Bronchial epithelial cell (primary cell): Measurements from ENCODE around the gene PTPRN2. TPM values are rescaled to one million over a fixed set of nuclear protein-coding genes. Genes with fewer than 3 reads are reported as not detected.
"Not testable (repeated sequence)": the region's sequence is repeated elsewhere in the genome, so short reads cannot be mapped to it uniquely, and the experiment has no call there.

Source experiments
- DNase-seq: peaks from one replicate; pipeline ENCODE4 v3.0.0-alpha.2; 2010; ENCODE audit warnings: low read depth
- FAIRE-seq: peaks from 2 replicates; lab custom pipeline; 2011; peaks lifted over from hg19 to GRCh38; lab: Jason Lieb, UNC
- H3K27me3 ChIP-seq: 2 replicates; pipeline ENCODE4 v1.5.1; 2011; ENCODE audit warnings: low read length; ENCODE audit not compliant: control insufficient read depth, insufficient read depth
- H3K36me3 ChIP-seq: 2 replicates; pipeline ENCODE4 v1.5.1; 2011; ENCODE audit warnings: low read length; ENCODE audit not compliant: control insufficient read depth, insufficient read depth
- H3K4me3 ChIP-seq: 2 replicates; pipeline ENCODE4 v1.5.1; 2011; ENCODE audit warnings: mild to moderate bottlenecking, low read depth, low read length, control low read depth
- total RNA-seq: library from RNA; depleted of rRNA; stranded (reverse); fragments of >200 nt; gene quantifications from 2 replicates; pipeline ENCODE4 v1.2.1, GENCODE V29; 2014
- TF ChIP-seq, protein P1 (sequence below): IDR thresholded peaks from 2 replicates; pipeline ENCODE4 v1.5.1; 2011; ENCODE audit warnings: mild to moderate bottlenecking, moderate library complexity, low read length, control low read depth, inconsistent platforms; ENCODE audit not compliant: insufficient read depth, severe bottlenecking

The PTPRN2 gene
- total RNA-seq, 1 donor from 2014 or later, result 1.1 TPM

DNA sequence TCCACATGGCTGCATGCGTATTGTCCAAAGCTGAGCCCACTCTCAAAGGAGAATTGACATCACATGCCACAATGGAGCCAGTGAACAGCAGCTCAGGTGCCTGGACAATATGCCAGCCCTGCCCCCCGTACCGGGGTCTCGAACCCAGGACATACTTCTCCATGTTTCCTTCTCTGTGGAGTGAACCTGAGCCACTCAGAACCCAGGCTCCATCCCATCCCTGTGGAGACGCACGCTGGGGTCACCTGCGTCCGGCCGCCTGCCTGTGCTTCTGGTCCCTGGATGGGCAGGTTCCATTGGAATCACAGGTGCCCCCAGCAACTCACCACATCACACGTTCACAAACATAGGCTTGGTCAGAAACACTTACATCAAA is 1021.0 kb downstream of the PTPRN2 start:
- no peak overlapping the region for H3K4me3 ChIP-seq
- DNase-seq (no peak), FAIRE-seq (peak; percentile 13)
- no peaks in the 10 kb centered on the region for H3K27me3 ChIP-seq
- H3K36me3 ChIP-seq, result no peaks in the 10 kb centered on the region
- TF ChIP-seq, protein P1, sequence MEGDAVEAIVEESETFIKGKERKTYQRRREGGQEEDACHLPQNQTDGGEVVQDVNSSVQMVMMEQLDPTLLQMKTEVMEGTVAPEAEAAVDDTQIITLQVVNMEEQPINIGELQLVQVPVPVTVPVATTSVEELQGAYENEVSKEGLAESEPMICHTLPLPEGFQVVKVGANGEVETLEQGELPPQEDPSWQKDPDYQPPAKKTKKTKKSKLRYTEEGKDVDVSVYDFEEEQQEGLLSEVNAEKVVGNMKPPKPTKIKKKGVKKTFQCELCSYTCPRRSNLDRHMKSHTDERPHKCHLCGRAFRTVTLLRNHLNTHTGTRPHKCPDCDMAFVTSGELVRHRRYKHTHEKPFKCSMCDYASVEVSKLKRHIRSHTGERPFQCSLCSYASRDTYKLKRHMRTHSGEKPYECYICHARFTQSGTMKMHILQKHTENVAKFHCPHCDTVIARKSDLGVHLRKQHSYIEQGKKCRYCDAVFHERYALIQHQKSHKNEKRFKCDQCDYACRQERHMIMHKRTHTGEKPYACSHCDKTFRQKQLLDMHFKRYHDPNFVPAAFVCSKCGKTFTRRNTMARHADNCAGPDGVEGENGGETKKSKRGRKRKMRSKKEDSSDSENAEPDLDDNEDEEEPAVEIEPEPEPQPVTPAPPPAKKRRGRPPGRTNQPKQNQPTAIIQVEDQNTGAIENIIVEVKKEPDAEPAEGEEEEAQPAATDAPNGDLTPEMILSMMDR, result no peak

DNA sequence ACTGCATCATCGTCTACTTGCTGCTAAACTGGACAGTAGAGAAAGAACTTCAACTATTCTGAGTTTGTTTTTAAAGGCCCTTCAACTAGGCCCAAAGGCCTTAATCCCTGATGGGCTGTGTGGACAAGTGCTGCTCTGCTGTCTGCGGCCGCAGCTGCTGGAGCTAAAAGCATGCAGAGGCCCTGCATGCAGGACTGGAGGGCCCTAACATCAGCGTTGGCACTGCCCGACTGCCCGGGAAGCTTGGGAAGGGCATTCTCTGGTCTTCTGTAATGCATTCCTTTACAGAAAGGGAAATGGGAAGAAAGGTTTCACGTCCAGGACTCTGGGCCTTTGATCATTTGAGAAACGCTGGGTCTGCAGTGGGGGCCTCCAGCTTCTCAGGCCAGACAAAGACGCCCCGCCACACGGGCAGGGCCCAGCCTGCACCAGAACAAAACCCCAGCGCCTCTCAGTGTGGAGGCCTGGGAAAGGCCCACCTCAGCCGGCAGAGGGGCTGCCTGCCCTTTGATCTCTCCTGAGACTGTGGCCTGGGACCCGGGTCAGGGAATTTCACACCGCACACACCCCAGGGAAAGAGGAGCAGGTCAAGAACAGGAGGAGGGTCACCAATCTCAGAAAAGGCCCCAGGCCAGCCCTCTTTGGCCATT is 1021.5 kb downstream of the PTPRN2 start:
- H3K4me3 ChIP-seq, result no peak overlapping the region
- no peaks in the 10 kb centered on the region for H3K36me3 ChIP-seq
- no peaks in the 10 kb centered on the region for H3K27me3 ChIP-seq
- TF ChIP-seq, protein P1, result no peak
- DNase-seq, result no peak
- no peak for FAIRE-seq

DNA sequence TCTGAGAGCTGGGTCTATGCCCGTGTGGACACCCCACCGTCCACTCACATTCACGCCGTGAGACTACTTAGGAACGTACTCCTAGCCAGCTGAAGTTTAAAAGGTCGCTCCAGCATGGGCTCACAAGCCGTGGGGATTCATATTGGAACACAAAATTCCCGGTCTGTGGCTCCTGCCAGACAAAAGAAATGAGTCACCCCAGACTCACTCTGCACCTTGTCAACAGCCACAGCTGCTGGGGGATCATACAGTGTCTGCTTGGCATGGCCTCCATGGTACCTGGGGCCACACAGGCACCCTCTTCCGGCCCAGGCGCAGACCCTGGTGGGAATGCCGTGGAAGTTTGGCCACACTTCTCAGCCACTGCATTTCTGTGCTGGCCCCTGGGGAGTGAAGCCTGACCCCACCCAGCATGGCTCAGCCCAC is 1022.4 kb downstream of the PTPRN2 start:
- Histone ChIP-seq H3K36me3 (no peaks in the 10 kb centered on the region), H3K27me3 (no peaks in the 10 kb centered on the region), H3K4me3 (no peak overlapping the region)
- TF ChIP-seq, protein P1, result no peak
- no peak for DNase-seq
- no peak for FAIRE-seq

DNA sequence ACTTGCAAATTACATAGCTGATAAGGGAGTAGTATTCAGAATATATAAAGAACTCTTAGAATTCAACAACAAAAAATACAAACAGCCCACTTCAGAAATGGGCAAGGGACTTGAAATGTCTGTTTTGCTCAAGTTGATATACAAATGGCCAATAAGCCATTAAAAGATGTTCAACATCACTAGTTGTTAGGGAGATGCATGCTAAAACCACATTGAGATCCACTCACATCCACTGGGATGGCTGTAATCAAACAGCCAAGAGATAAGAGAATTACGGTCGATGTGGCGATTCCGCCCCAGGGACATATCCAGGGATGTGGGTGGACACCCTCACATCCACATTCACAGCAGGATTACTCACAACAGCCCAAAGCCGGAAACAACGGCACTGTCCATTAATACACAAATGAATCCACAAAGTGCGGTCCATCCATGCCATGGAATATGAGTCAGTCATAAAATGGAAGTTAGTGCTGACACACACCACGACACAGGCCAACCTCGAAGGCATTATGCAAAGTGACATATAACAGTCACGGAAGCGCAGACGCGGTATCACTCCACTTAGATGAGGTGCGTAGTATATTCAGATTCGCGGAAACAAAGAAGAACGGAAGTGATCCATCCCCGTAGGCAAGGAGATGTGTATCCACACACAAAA is 1023.0 kb downstream of the PTPRN2 start:
- Histone ChIP-seq H3K27me3 (no peaks in the 10 kb centered on the region), H3K36me3 (no peaks in the 10 kb centered on the region), H3K4me3 (no peak overlapping the region)
- DNase-seq (no peak), FAIRE-seq (no peak)
- TF ChIP-seq, protein P1, result no peak

DNA sequence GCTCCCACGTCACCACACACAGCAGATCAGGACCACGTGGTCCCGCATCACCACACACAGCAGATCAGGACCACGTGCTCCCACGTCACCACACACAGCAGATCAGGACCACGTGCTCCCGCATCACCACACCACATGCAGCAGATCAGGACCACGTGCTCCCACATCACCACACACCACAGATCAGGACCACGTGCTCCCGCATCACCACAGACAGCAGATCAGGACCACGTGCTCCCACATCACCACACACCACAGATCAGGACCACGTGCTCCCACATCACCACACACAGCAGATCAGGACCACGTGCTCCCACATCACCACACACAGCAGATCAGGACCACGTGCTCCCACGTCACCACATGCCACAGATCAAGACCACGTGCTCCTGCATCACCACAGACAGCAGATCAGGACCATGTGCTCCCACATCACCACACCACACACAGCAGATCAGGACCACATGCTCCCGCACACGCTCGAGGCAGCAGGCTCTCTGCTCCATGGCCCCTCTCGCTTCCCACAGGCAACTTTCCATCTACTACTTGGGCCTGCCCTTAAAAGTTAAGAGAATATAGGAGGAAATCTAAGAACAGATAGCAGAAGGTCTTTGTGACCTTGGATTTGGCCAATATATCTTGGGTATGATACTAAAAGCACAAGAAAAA is 1024.0 kb downstream of the PTPRN2 start:
- DNase-seq, H3K4me3 ChIP-seq: not testable (repeated sequence)
- FAIRE-seq, result peak; percentile 99

DNA sequence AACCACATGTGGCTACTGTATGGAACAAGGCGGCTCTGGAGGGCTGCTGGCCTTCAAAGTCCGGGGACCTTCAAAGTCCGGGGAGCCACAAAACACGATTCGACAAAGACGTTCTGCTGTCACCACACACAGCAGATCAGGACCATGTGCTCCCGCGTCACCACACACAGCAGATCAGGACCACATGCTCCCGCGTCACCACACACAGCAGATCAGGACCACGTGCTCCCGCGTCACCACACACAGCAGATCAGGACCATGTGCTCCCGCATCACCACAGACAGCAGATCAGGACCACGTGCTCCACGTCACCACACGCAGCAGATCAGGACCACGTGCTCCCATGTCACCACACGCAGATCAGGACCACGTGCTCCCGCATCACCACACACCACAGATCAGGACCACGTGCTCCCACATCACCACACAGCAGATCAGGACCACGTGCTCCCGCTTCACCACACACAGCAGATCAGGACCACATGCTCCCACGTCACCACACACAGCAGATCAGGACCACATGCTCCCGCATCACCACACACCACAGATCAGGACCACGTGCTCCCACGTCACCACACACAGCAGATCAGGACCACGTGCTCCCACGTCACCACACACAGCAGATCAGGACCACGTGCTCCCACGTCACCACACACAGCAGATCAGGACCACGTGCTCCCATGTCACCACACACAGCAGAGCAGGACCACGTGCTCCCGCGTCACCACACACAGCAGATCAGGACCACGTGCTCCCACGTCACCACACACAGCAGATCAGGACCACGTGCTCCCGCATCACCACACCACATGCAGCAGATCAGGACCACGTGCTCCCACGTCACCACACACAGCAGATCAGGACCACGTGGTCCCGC is 1024.9 kb downstream of the PTPRN2 start:
- not testable (repeated sequence) for H3K36me3 ChIP-seq, H3K4me3 ChIP-seq, H3K27me3 ChIP-seq, DNase-seq
- peak; percentile 68 for FAIRE-seq

More for the DNA sequence above, 1024.0 kb downstream of the PTPRN2 start:
- not testable (repeated sequence) for H3K36me3 ChIP-seq, H3K27me3 ChIP-seq
